Stimulated activated CD4-positive, alpha-beta T cell treated with anti-CD3 and anti-CD28 coated beads, TNF-alpha, amount 100 ng/mL, for 4 hours (primary cell): ENCODE data around the gene KLC3.
"Not testable (repeated sequence)": the region's sequence is repeated elsewhere in the genome, so short reads cannot be mapped to it uniquely, and the experiment has no call there.

Experiments
- DNase-seq, 3 experiments: peaks; one replicate each; pipeline ENCODE4 v3.0.0-alpha.2; 2020; ENCODE audit warnings: low read depth in 3 of 3

The KLC3 gene

DNA sequence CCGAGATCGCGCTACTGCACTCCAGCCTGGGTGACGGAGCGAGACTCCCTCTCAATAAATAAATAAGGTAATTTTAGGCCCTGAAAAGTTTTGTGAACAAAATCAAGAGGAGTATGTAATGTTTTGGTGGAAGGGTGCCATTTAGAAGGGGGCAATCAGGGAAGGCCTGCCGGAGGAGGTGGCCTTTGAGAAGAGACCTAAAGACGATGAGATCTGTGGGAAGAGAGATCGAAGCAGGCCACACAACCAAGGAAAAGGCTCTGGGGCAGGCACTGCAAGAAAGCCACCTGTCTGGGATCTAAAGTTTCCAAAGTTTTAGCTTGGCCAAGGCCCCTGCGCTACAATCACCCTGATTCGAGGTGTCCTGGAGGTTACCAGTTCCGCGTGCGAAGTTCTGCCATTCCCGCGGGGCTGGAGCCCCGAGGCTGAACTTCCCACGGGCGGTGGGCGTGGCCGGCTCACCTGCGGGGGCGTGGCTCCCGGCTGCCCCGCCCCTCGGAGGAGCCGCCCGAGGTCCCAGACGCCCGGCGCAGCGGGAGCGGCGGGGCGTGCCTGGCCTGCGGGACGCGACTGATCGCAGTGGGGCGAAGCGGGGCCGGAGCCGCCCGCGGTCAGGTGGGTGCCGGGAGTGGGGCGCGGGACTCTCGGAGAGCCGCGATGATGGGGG, at the start of gene KLC3:
Gene KLC3, plus strand, starts transcription at position 519 of the 667 bp plus-strand sequence. CDS start 4,792 bp downstream, outside the sequence.
- peak in 1 of 3 experiments; percentile 35 for DNase-seq

DNA sequence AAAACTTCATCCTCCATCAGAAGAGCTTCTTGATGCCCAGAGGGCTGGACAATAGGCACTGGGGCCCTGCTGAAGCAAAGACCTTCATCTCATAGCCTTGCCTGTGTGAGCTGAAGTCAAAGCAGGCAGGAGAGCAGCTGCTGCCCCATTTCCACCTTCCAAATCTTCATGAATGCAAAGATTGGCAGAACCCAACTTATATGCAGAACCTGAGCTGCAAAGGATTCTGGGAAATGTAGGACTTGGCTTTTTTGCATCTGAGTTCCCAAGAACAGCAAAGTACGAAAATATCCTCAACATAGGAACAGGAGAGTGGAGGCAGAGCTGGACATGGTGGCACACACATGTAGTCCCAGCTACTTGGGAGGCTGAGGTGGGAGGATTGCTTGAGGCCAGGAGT, 48.7 kb upstream of the KLC3 start:
- DNase-seq, result no peak

DNA sequence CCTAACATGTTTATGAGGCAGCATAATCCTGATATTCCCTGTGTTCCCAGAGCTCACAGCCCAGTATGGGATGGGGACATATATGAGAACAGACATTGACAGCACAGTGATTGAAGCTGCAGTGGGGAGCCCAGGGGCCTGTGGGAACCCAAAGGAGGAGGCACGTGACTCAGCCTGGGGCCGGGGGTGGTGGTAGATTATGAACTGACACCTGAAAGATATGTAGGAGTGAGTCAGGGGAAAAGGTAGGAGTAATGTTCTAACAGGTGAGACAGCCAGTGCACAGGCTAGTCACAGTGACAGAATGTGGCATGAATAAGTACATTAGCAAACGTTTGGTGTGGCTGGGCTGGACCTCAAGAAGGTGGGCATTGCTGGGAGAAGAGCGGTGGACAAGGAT, 46.9 kb upstream of the KLC3 start:
- peak in 1 of 3 experiments; percentile 4 for DNase-seq

DNA sequence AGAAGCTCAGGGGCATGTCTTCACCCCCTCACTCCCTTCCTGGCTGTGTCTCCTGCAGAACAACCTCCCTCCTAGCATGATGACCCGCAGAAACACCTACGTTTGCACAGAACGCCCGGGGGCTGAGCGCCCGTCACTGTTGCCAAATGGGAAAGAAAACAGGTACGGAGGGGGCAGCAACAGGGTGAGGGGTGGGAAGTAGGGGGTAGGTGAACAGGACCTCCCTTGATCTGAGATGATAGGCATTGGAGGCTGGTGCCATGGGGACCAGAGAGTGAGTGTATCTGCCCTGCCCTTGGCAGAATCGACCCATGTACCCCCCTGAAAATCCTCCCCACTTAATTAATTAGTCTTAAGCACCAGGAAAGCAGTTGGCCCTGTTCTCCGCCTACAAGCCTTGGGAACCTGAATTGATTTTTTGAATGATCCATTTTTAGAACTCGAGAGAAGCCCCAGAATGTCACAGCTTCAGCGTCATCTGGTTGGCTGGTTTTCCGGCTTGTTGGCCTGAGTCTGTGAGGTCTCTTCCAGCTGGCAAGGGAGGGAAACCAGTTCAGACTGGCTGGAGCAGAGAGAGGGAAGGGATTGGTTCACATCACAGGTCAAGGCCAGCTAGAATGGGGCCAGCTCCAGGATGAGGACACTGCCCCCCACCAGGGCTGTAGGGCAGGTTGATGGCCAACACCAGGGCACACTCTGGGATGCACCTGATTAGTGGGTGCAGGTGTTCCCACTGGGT, 46.1 kb upstream of the KLC3 start:
- no peak for DNase-seq

DNA sequence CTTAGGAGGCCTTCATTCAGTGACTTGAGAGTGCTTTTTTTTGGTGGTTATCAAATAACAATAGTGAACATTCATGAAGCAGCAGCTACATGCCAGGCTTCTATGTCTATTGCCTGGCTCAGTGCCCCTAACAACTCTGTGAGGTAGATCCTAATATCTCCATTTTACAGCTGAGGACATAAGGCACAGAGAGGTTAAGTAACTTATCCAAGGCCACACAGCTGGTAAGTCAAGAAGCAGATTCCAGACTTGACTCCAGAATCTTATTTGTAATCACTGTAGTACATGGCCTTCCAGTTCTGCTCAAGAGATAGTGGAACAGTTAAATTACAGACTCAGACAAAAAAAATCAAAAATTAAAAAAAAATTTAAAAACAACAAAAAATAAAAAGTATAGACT, 44.7 kb upstream of the KLC3 start:
- DNase-seq, result no peak

DNA sequence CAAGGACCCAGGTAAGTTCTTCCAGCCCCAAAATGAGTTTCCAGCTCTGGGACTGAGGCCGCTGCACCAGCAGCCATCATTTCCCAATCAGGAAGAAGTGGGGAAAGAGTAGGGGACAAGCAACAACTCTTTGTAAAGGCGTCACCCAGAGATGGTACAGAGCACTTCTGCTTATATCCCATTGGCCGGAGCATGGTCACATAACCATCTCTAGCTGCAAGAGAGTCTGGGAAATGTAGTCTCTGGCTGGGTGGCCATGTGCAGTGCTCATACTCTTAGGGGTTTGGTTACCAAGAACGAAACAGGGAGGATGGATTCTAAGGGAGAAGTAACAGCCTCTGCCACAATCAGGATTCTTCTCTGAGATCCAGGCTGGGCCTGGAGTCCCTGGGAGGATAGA, 44.2 kb upstream of the KLC3 start:
- no peak for DNase-seq

DNA sequence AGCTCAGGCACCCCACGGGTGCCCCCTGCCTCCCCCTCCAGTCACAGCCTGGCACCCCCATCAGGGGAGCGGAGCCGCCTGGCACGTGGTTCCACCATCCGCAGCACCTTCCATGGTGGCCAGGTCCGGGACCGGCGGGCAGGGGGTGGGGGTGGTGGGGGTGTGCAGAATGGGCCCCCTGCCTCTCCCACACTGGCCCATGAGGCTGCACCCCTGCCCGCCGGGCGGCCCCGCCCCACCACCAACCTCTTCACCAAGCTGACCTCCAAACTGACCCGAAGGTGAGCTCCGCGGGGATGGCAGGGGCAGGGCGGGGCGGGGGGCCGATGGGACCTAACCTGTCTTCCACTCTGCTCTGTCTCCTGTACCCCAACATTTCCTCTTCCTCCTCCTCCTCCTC, 42.9 kb upstream of the KLC3 start:
- DNase-seq, result no peak

DNA sequence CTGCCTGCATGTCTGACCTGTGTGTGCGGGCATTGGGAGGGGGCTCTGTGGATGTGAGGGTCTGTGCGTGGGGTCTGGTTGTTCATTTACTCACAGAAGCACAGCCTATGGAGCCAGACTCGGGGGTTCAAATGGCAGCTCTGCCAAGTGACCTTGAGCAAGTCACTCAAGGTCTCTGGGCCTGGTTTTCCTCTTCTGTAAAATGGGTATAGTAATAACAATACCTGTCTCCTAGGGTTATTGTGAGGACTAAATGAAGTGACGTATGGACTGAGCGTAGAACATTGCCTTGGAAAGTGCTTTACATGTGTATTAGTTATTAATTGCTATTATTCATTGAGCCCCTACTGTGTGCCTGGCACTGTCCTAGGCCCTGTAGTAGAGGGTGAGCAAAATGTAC, 42.3 kb upstream of the KLC3 start:
- DNase-seq, result no peak

DNA sequence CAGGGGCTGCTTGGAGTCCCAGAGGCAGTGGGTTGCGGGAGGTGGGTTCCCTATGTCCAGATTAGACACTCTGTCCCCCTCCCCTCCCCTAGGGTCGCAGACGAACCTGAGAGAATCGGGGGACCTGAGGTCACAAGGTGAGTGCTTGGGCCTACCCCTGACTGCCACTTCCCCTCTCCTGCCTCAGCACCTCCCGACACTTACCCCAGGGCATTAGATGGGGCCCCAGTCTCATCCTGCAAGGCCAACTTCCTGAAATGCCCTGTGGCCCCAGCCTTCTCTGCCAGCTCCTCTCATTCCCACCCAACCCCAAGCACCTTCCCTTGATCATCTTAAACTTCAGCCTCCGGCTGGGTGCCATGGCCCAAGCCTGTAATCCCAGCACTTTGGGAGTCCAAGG, 40.8 kb upstream of the KLC3 start:
- no peak for DNase-seq

DNA sequence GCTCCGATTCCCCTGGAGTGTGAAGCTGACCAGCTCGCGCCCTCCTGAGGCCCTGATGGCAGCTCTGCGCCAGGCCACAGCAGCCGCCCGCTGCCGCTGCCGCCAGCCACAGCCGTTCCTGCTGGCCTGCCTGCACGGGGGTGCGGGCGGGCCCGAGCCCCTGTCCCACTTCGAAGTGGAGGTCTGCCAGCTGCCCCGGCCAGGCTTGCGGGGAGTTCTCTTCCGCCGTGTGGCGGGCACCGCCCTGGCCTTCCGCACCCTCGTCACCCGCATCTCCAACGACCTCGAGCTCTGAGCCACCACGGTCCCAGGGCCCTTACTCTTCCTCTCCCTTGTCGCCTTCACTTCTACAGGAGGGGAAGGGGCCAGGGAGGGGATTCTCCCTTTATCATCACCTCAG, 38.1 kb upstream of the KLC3 start:
- DNase-seq, result no peak

DNA sequence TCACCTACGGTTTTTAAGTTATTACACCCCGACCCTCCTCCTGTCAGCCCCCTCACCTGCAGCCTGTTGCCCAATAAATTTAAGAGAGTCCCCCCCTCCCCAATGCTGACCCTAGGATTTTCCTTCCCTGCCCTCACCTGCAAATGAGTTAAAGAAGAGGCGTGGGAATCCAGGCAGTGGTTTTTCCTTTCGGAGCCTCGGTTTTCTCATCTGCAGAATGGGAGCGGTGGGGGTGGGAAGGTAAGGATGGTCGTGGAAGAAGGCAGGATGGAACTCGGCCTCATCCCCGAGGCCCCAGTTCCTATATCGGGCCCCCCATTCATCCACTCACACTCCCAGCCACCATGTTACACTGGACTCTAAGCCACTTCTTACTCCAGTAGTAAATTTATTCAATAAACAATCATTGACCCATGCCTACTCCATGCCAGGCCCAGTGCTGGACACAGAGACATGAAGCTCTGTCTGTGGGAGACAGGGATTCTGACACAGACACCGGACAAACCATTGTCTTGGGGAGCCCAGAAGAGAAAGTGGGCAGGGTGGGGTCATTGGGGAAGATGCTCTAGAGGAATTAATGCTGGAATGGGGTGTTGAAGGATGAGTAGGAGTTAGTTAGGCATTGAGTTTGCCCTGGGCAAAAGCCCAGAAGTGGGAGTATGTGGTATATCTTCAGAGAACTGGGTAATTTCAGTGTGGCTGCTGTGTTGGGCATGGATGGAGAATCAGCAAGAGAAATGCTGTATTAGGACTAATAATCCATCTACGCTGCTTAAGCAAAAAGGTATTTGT, 37.1 kb upstream of the KLC3 start:
- DNase-seq, result no peak

DNA sequence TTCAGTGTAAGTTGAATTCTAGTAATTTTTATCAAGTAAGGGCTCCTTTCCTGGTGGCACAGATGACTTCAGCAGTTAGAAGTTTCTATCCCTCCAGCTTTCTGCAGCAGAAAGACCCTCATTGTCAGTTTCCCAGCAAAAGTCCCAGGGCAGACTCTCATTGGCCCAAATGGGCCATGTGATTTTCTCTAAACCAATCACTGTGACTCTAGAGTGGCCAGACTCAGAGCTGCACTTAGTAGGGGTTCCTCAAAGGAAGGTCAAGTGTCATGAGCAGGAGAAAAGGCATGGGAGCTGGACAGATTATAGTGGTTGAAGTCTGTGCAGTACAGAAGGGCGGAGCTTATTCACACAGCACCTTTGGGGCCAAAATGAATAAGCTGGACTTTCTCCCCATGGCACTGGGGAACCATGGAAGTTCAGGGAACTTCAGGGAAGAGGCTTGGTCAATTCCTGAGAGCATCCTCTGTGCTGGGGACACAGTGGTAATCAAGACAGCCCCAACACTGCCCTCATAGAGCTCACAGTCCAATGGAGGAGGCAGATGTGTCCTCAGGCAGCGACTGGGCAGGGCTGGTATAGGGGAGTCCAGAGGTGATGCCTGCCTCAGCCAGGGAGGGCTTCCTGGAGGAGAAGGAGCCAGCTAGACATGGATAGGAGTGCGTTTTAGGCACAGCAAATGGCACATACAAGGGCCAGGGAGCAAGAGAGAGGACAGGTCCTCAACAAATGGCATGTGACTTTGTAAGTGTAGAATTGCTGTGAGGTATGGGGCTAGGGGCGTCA, 36.2 kb upstream of the KLC3 start:
- DNase-seq, result no peak

DNA sequence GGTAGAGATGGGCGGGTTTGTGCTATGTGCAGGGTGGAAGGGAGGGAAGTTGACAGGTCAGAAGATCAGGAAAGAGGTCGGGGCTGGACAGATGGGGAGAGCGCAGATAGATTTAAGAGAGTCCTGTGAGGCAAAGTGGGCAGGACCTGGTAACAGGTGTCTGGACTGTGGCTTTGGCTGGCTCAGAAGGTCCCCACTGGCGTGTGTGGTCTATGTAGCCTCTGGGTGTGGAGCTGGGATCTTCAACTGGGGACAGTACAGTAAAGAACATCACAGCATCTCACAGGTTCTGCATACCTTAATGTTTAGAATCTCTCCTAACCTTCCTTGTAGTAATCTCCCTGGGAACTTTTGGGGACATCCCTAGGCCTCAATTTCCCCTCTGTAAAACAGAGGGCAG, 35.5 kb upstream of the KLC3 start:
- DNase-seq, result no peak

DNA sequence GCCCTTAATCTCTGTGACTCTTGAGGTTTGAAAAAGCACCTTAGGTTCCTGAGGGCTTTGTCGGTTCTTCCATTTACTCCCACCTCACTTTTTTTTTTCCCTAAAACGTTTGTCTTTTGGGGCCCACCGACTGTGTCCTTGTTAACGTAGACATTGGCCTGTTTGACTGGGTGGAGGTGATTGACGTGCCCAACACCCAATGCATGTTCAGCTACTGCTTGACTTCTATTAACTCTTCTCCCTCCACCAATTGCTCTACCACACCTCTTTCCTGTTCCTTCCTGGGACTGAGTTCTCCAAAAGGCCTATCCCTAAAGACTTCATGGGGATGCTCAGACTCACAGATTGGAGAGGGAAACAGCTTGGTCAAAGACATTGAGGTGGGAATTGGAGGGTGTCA, 35.1 kb upstream of the KLC3 start:
- no peak for DNase-seq

DNA sequence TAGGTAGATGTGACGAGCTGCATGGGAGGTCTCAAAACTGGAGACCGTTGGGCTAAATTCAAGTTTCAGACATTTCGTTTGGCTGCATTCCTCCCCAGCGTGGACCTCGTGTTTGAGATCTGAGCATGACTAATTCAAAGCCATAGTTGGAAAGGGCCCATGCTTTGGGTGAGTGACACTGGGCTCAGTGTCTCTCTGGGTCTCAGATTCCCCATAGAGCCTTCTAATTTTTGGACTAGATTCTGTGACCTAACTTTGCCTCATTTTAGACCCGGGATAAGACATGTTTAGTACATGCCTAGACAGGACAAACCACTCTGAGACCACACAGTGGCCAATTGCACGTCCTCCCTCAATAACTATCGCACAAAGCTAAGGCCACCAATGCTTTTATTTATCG, 34.5 kb upstream of the KLC3 start:
- no peak for DNase-seq

DNA sequence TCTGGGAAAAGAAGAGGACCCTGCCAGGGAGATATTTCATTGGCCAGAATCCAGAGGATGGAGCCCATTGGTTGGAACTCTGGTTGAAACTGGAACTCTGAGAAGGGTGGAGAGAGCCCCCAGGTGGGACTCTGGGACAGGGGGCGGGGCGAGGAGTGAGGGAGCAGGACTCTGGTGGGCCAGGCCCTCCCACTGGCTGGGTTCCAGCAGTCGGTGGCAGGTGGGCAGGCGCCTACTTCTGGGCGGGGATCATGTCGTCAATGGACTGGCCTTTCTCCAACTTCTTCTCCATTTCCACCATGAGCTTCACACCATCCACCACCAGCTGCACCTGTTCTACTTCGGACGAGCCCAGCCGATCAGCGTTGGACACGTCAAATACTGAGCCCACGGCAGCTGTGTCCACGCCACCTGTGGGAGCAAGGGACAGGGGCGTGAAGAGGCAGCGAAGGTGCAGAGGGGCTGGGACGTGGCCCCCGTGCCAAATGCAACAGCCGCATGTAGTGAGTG, 34.0 kb upstream of the KLC3 start:
- no peak for DNase-seq

DNA sequence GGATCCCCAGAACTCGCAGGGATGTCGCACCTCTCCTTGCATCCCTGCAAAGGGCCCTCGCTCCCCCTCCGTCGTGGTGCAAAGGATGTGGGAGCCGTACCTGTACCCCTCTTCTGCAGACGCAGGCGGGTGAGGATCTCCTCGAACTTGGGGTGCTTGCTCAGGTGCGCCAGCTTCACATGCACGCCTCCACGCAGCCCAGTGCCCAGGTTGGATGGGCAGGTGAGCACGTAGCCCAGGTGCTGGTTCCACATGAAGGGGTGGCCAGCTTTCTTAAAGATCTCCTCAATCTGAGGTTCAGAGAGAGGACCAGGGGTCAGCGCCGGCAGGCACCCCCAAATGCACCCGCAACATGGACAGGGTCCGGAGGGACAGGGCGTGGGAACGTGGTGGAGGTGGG, 33.2 kb upstream of the KLC3 start:
- no peak for DNase-seq

DNA sequence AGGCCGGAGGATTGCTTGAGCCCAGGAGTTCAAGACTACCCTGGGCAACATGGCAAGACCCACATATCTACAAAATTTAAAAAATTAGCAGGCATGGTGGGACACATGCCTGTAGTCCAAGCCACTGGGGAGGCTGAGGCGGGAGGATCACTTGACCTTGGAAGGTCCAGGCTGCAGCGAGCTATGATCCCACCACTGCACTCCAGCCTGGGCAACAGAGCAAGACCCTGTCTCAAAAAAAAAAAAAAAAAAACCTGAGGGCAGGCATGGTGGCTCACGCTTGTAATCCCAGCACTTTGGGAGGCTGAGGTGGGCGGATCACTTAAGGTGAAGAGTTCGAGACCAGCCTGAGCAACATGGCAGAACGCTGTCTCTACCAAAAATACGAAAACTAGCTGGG, 31.2 kb upstream of the KLC3 start:
- not testable (repeated sequence) for DNase-seq

DNA sequence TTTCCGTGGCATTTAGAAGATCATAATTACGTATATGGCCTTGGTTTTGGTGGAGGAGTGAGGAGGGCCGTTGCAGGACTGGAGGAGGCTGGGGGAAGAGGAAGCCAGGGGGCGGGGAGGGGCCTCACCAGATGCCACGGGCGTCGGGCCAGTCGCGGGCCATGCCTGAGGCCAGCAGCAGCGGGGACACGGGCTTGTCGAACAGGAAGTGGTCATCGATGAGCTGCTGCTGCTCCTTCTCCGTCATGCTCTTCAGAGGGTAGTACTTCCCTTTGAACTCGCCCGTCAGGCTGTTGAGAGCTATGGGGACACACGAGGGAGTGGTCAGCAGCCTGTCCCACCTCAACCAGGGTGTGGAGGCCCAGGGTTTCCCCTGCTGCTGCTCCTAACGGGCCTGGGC, 28.9 kb upstream of the KLC3 start:
- no peak for DNase-seq

DNA sequence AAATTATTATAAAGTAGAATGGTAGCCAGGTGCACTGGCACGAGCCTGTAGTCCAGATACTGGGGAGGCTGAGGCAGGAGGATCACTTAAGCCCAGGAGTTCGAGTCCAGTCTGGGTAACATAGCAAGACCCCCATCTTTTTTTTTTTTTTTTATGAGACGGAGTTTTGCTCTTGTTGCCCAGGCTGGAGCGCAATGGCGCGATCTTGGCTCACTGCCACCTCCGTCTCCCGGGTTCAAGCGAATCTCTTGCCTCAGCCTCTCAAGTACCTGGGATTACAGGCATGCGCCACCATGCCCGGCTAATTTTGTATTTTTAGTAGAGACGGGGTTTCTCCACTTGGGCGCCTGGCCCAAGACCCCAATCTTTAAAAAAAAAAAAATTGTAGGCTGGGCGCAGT, 28.3 kb upstream of the KLC3 start:
- not testable (repeated sequence) for DNase-seq

DNA sequence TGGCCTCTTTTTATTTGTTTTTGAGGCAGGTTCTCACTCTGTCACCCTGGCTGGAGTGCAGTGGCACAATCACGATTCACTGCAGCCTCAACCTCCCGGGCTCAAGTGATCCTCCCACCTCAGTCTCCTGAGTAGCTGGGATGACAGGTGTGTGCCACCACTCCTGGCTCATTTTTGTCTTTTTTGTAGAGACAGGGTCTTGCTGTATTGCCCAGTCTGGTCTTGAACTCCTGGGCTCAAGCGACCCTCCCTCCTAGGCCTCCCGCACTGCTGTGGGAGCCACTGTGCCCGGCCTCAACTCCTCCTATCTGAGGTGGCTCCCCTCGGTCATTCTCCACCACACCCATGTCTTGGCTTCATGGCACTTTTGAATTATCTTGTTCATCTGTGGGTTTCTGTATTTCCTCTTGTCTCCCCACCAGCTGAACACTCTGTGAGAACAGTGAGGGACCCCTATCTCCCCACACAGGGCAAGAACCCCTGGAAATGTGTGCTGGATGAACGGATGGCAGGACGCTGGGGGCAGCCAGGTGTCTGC, 25.8 kb upstream of the KLC3 start:
- no peak for DNase-seq

DNA sequence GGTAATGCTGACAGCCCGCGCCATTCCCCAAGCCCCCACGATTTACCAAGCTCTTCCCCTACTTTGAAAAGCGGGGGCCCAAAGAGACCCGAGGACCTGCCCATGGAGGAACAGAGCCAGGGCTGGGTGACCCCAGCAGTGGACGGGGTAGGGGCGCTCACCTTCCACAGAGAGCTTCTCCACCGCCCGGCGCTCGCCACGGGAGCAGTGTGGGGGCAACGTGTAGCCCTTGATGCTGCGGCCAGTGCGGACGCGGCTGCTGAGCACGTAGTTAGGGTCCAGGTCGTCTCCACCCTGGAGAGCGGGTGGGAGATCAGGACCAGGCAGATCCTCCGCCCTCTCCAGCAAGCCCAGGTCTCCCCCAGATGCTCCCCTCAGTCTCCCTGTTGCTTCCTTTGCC, 25.2 kb upstream of the KLC3 start:
- no peak for DNase-seq
